ENCODE data around the gene TMEM263. TPM values are rescaled to one million over a fixed set of nuclear protein-coding genes. Genes with fewer than 3 reads are reported as not detected.

TMEM263 gene
- total RNA-seq, 1 donor from 2014 or later: 37.6 TPM

DNA sequence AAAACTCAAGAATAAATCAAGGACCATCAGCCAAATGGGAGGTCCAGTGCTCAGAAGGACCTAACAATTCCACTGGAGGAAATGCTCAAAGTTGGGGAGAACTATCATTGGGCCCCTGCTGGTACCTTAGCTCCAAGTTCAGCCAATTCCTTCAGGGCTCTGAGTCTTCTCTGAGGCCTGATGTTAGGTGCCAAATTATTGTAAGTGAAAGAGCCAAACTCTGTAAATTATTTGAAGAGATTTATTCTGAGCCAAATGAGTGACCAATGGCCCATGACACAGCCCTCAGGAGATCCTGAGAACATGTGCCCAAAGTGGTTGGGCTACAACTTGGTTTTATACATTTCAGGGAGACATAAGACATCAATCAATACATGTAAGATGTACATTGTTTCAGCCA, 8.2 kb upstream of the TMEM263 start:
- H3K27me3 Mint-ChIP-seq: peaks cover 25% of the 10 kb centered on the region
- H3K4me1 Mint-ChIP-seq (ENCODE audit: low read depth): no peaks in the 10 kb centered on the region
- no peak for DNase-seq (ENCODE audit: low spot score, unreplicated experiment)
- no peak overlapping the region for H3K4me3 Mint-ChIP-seq (ENCODE audit: low read depth)
- TF ChIP-seq, protein P1, sequence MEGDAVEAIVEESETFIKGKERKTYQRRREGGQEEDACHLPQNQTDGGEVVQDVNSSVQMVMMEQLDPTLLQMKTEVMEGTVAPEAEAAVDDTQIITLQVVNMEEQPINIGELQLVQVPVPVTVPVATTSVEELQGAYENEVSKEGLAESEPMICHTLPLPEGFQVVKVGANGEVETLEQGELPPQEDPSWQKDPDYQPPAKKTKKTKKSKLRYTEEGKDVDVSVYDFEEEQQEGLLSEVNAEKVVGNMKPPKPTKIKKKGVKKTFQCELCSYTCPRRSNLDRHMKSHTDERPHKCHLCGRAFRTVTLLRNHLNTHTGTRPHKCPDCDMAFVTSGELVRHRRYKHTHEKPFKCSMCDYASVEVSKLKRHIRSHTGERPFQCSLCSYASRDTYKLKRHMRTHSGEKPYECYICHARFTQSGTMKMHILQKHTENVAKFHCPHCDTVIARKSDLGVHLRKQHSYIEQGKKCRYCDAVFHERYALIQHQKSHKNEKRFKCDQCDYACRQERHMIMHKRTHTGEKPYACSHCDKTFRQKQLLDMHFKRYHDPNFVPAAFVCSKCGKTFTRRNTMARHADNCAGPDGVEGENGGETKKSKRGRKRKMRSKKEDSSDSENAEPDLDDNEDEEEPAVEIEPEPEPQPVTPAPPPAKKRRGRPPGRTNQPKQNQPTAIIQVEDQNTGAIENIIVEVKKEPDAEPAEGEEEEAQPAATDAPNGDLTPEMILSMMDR (IDR thresholded peaks at IDR 0.05; ENCODE audit: unreplicated experiment): no peak
- H3K27ac Mint-ChIP-seq: no peak overlapping the region
- H3K9me3 Mint-ChIP-seq (ENCODE audit: low read depth): peaks cover 15% of the 10 kb centered on the region
- no peaks in the 10 kb centered on the region for H3K36me3 Mint-ChIP-seq (ENCODE audit: insufficient read depth)

- Mint-ChIP-seq H3K27ac (no peak overlapping the region), H3K4me1 (ENCODE audit: low read depth) (no peaks in the 10 kb centered on the region), H3K4me3 (ENCODE audit: low read depth) (no peak overlapping the region), H3K27me3 (peaks cover 30% of the 10 kb centered on the region), H3K36me3 (ENCODE audit: insufficient read depth) (no peaks in the 10 kb centered on the region), H3K9me3 (ENCODE audit: low read depth) (peaks cover 12% of the 10 kb centered on the region)
- DNase-seq (ENCODE audit: low spot score, unreplicated experiment): no peak
- TF ChIP-seq, protein P1 (IDR thresholded peaks at IDR 0.05; ENCODE audit: unreplicated experiment): no peak
These were observed 5.1 kb upstream of the TMEM263 start for GRCh38 chr12:106950591-106950990.

- H3K9me3 Mint-ChIP-seq (ENCODE audit: low read depth): peaks cover 2% of the 10 kb centered on the region
- H3K27ac Mint-ChIP-seq: no peak overlapping the region
- H3K36me3 Mint-ChIP-seq (ENCODE audit: insufficient read depth): no peaks in the 10 kb centered on the region
- peaks cover 27% of the 10 kb centered on the region for H3K27me3 Mint-ChIP-seq
- no peak for DNase-seq (ENCODE audit: low spot score, unreplicated experiment)
- H3K4me1 Mint-ChIP-seq (ENCODE audit: low read depth): peaks cover 11% of the 10 kb centered on the region
- TF ChIP-seq, protein P1 (IDR thresholded peaks at IDR 0.05; ENCODE audit: unreplicated experiment): no peak
- H3K4me3 Mint-ChIP-seq (ENCODE audit: low read depth): no peak overlapping the region
These were observed 2.1 kb upstream of the TMEM263 start for GRCh38 chr12:106953352-106954250.

DNA sequence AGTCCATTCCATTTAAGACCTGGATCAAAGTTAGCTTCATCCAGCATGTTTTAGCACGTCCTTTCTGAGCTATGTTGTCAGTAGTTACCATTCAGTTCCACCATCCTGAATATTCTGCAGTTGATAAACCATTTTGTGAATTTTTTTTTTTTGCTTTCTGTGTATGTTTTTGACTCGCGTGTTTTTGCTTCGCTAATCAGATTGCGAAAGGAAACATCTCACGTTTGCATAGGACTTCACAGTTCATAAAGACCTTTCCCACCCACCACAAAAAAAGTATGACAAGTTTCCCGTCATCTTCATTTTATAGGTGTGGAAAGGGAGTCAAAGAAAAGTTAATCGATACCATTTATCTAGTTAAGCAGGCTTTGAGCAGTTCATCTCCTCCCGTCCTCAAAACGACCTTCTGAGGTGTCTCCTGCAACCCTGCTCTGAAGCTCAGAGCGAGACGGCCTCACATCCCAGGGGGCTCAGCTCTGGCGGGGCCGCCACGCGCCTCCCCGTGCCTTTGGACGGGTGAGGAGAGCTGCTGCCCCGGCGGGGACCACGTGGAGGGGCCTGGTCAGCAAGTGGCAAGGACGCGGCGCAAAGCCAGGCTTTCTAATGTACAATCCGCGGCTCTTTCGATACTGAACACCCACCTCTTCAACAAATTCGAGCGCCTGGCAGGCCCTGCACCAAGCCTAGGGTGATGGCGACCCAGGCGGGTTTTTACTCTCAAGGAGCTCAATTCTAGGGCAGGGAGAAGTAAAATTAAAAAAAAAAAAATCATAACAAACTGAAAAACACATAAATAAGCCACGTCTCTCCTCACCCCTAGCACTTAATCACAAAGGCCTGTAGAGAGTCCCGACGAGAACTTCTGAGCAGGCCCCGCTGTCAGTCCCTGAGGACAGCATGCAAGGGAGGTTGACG, 988 bp upstream of the TMEM263 start:
- peaks cover 24% of the 10 kb centered on the region for H3K27me3 Mint-ChIP-seq
- H3K4me3 Mint-ChIP-seq (ENCODE audit: low read depth): peak overlapping the region; percentile 93
- no peaks in the 10 kb centered on the region for H3K36me3 Mint-ChIP-seq (ENCODE audit: insufficient read depth)

More for the DNA sequence above, 988 bp upstream of the TMEM263 start:
- peaks cover 11% of the 10 kb centered on the region for H3K4me1 Mint-ChIP-seq (ENCODE audit: low read depth)
- peak; percentile 11 for DNase-seq (ENCODE audit: low spot score, unreplicated experiment)
- no peaks in the 10 kb centered on the region for H3K9me3 Mint-ChIP-seq (ENCODE audit: low read depth)
- peak overlapping the region; percentile 87 for H3K27ac Mint-ChIP-seq
- TF ChIP-seq, protein P1 (IDR thresholded peaks at IDR 0.05; ENCODE audit: unreplicated experiment): no peak
